GM12801 (cell line): ENCODE results near the gene CDH2.

Source experiments
- TF ChIP-seq, protein P1 (sequence below): IDR thresholded peaks from one replicate; pipeline ENCODE4 v1.5.1; 2011; ENCODE audit warnings: control low read depth; ENCODE audit not compliant: insufficient read length; ENCODE audit errors: extremely low read depth

Gene CDH2

DNA sequence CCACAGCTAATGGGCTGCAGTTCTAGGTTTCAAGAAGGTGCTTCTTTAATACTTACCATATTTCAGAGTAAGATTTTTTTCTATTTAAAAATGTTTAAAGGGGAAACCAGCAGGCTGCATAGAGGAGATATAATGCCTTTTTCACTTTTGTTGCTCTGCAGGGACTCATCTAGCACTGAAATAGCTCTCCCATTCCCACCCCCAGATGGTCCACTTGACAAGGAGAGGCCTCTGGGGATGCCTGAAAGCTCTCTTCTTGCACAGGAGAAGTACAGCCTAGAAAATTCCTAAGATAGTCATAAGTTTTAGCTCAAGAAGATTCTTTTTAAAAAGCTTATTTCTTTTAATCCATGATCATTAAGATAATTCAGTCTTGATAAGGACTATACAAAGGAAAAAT is 126.4 kb downstream of the CDH2 start:
- TF ChIP-seq, protein P1, sequence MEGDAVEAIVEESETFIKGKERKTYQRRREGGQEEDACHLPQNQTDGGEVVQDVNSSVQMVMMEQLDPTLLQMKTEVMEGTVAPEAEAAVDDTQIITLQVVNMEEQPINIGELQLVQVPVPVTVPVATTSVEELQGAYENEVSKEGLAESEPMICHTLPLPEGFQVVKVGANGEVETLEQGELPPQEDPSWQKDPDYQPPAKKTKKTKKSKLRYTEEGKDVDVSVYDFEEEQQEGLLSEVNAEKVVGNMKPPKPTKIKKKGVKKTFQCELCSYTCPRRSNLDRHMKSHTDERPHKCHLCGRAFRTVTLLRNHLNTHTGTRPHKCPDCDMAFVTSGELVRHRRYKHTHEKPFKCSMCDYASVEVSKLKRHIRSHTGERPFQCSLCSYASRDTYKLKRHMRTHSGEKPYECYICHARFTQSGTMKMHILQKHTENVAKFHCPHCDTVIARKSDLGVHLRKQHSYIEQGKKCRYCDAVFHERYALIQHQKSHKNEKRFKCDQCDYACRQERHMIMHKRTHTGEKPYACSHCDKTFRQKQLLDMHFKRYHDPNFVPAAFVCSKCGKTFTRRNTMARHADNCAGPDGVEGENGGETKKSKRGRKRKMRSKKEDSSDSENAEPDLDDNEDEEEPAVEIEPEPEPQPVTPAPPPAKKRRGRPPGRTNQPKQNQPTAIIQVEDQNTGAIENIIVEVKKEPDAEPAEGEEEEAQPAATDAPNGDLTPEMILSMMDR = no peak

DNA sequence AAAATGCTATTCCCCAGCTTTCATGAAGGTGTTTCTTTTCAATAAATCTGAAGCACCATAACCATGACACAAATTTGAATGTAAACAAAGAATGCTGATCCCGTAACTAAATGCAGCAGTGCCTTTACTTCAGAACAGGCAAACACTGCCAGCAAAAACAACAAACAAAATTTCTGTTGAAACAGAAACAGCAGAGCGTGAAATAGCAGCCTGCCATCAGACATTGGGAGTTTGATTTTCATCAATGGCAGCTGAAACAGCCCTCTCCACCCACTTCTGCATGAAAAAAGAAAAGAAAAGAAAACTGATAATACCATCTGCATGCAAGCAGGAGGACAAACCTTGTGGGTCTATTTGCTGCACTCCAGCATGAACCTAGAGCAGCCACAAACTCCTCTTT is 128.3 kb downstream of the CDH2 start:
- TF ChIP-seq, protein P1 = no peak

- TF ChIP-seq, protein P1 = no peak
Measured at GRCh38 chr18:28045880-28046279, 131.1 kb downstream of the CDH2 start.

DNA sequence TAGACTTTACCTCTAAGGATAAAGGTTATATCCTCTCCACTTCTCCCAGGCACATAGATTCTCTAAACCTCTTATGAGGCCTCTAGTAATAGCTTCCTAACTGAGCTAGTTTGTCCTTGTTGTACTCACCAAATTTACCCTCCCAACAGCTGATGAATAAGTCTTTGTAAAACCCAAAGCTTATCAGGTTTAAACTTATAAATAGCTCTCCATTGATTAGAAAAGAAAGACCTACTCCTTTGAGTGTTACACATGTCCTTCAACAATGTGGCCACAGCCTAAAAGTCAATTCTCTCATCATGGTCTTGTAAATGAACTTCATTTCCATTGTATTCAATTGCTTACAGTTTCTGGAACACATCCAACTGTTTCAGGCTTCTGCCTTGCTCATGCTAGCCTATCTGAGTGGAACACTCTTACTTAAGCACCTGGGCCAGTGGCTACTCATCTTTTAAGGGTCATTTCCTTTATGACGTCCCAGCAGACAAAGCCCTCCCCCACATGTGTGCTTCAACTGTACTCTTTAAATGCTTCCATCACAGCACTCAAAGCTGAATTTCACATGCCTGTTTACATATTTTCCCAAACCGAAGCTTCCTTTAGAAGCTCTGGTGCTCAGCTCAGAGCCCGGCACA is 131.6 kb downstream of the CDH2 start:
- TF ChIP-seq, protein P1 = no peak

GRCh38 chr18:28044036-28044435 is 132.9 kb downstream of the CDH2 start:
- TF ChIP-seq, protein P1 = no peak

GRCh38 chr18:28043631-28044030 is 133.3 kb downstream of the CDH2 start:
- TF ChIP-seq, protein P1 = no peak

- TF ChIP-seq, protein P1 = no peak
Measured at GRCh38 chr18:28041366-28041765, 135.6 kb downstream of the CDH2 start.
